Activated CD8-positive, alpha-beta memory T cell treated with anti-CD3 and anti-CD28 coated beads, Interleukin-2, amount 50 U/mL, for 1 hour (primary cell): ENCODE measurements around the gene SLC27A1.
"Not testable (repeated sequence)": the region's sequence is repeated elsewhere in the genome, so short reads cannot be mapped to it uniquely, and the experiment has no call there.

ENCODE experiments used
- DNase-seq: peaks from one replicate; pipeline ENCODE4 v3.0.0-alpha.2; 2020; ENCODE audit errors: extremely low read depth

SLC27A1 gene

DNA sequence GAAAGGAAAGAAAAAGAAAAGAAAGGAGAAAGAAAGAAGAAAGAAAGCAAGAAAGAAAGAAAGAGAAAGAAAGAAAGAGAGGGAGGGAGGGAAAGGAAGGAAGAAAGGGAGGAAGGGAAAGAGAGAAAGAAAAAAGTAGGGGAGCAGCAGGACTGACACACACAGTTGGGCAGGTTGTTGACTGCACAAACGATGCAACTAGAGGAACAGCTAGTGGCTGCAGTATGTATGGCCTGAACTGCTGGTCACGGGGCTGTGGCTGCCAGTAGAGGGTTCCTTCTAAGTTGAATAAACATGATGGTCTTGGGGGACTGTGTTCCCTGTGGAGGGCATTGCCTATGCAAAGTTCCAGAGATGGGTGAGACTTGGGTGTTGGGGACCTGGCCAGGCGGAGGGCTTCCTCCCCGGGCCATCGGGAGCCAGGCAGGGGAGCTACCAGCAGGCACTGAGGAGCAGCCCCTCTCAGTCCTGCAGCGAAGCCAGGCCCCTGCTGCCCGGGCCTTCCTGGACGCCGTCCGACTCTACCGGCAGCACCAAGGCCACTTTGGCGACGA, 68.4 kb downstream of the SLC27A1 start:
- no peak for DNase-seq

DNA sequence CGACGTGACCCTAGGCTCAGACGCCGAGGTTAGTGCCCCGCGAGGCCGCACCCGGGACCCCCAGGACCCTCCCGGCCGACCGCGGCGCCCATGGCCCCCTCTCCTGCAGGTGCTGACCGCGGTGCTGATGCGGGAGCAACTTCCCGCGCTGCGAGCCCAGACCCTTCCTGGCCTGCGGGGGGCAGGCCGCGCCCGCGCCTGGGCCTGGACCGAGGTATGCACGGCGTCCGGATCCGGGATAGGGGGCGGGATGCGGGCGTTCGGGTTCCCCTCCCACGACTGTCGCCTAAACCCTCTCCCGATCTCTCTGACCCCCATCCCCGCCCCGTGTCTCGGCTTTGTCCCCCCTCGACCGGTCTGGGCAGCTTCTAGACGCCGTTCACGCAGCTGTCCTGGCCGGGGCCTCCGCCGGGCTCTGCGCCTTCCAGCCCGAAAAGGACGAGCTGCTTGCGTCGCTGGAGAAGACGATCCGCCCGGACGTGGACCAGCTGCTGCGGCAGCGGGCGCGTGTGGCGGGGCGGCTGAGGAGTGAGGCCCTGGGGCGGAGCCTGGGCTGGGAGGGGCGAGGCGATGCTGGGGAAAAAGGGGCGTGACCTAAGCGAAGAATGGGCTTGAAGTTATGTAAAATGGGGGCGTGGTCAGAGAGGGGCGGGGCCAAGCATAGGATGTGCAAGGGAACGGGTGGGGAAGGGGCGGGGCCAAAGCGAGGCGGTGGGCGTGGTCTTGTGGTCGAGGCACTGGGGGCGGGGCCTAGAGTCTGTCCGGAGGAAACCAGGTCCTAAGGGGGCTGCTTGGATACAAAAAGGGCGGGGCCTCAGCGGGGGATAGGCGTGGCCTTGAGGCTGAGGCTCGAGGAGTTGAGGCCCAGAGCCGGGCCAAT, 69.2 kb downstream of the SLC27A1 start:
- peak; percentile 94 for DNase-seq

DNA sequence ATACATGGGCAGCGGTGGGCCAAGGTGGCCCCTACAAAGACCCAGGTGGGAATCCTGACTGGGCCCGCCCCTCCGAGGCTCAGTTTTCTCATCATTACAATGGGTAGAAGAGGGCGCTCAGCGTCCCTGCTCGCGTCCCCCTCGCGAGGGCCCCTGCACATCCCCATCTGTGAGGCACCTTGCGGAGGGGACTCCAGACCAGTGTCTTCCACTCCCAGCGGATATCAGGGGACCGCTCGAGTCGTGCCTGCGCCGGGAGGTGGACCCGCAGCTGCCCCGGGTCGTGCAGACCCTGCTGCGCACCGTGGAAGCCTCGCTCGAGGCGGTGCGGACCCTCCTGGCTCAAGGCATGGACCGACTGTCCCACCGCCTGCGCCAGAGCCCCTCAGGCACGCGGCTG, 69.8 kb downstream of the SLC27A1 start:
- DNase-seq, result no peak

DNA sequence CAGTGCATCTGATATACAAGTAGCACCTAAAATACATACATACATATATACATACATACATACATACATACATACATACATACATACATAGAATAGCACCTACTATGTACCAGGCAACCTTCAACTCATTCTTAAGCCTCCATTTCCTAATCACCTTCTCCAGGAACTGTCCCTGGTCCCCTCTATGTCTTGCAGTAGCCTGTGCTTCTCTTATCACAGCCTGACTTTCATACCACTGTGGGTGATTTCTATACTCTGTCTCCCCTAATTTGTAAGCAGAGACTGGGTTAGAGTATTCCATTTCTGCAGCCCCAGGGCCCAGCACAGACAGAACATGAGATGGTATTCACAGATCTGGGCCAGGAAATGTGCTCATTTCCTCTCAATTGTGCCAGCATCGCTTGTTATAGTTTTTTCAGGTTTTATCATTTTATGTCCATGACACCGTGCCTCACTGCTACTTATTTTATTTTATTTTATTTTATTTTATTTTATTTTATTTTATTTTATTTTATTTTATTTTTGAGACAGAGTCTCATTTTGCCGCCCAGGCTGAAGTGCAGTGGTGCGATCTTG, 70.9 kb downstream of the SLC27A1 start:
- DNase-seq, result no peak

DNA sequence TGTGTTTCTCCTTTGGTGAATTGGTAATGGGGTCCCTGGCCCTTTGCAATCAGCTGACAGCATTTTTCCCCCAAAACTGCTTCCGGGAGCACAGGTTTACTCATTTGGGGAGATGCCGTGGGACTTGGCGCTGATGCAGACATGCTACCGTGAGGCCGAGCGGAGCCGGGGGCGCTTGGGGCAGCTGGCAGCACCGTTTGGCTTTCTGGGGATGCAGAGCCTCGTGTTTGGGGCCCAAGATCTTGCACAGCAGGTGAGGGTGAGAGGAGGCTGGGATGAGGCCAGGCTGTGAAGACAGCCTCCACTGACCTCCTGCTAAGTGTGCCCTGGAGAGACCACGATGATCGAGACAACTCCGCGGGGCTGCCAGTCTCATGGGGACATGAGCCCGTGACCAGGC, 71.7 kb downstream of the SLC27A1 start:
- DNase-seq, result no peak

DNA sequence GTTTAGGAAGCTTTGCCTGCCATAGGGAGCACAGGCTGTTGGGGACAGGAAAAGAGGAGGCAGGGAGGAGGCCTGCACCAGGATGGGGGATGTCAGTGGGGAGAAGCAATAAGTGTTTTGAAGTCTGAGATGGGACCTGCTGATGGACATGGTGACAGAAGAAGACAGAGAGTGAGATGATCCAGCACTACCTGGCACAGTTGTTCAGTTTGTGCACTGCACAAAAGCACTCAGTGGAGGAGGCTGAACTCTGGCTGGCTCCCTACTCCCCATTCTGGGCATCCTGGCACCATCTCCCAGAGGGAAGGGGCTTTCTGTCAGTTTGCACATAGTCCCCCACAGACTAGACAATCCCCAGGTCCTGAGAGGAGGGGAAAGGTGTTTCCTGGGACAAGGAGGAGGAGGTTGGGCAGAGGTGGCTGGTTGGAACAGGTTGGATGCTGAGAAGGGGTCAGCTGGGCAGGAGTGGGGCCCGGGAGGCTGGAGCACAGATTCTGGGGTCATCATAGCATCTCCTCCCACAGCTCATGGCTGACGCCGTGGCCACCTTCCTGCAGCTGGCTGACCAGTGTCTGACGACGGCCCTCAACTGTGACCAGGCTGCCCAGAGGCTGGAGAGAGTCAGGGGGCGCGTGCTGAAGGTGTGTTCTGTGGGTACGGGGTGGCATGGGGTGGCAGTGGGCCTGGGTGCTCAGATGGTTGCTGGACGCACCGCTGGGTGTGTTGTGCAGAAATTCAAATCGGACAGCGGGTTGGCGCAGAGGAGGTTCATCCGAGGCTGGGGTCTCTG, 72.7 kb downstream of the SLC27A1 start:
- DNase-seq, result no peak

DNA sequence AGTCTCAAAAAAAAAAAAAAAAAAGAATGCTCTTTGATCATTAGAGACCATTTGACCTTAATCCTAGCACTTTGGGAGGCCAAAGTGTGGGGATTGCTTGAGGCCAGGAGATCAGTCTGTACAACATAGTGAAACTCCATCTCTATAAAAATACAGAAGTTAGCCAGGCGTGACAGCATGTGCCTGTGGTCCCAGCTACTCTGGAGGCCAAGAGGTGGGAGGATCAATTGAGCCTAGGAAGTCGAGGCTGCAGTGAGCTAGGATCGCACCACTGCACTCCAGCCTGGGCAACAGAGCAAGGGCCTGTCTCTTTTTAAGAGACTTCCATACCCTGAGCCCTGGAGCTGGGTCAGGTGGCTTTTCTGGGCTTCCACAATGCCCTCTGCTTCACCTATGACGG, 73.7 kb downstream of the SLC27A1 start:
- DNase-seq, result no peak

DNA sequence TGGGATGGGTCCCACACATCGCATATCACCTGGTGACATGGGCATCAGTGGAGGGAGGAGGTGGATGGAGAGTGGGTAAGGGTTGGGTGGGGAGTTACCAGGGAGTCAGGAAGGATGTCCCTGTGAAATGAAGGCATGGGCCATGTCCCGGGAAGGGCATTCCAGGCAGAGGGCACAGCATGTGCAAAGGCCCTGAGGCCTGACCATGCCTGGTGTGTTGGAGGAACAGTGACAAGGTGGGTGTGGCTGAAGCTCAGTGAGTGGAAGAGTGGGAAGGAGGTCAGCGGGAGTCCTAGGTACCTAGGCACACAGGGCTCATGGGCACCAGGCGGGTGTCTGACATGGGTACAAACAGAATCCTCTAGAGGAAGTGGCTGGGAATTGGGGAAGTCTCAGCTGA, 74.1 kb downstream of the SLC27A1 start:
- DNase-seq, result no peak

DNA sequence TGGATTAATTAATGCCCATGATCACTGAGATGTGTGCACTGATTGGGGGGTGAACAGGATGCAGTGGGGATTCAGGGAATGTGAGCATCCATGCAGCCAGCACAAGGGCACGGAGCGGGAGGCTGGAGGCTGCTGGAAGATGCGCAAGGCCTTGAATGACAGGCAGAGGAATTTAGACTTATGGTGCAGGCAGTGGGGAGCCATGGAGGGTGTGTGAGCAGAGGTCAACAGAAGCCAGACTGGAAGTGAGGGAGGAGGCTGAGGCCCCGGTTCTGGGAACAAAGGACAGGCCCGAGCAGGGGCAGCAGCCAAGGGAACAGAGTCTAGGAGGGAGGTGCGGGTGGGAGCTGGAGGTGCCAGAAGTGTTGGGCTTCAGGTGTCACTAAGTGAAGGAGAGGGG, 77.8 kb downstream of the SLC27A1 start:
- no peak for DNase-seq

DNA sequence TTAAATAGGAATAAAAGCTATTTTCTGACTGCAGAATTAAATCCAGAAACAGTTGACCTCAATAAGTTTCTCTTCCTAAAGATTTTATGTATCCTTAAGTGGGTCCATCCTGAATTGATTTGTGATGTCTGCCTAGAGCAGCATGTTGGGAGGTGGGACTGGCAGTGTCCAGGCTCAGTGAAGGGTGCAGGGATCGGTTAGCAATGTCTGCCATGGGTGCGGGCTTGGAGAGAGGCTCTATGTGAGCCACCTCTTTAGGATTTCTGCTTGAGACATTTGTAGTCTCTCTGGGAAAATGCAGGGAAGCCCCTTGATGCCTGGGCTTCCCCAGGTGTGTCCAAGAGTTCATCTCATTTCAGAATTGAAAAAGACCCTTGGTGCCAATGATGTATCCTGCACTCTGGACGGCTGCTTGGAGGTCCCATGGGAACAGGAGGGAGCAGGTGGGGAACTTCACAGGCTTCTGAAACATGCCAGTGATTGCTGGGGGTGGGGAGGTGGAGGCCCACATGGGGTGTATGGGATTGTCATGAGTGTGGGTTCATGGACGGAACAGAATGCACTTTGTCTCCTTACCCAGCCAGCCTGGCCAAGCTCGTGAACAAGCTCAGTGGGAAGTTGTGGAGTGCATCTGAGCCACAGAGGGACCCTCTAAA, 78.9 kb downstream of the SLC27A1 start:
- DNase-seq, result no peak

DNA sequence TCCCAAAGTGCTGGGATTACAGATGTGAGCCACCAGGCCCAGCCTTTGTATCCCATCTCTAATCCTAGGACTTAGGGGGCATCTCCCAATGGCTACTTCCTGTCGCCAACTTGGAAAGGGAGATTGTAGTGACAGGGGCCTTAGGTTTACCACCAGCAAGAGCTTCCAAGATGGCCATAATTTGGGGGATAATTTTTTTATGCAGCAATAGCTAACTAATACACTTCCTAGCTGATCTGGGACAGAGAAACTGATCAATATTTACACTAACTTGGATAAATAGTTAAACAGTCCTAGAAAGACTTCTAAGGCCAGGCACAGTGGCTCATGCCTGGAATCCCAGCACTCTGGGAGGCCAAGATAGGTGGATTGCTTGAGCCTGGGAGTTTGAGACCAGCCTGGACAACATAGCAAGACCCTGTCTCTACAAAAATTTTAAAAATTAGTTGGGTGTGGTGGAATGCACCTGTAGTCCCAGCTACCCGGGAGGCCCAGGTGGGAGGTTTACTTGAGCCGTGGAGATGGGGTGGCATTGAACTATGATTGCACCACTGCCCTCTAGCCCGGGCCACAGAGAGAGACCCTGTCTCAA, 79.8 kb downstream of the SLC27A1 start:
- DNase-seq, result no peak

DNA sequence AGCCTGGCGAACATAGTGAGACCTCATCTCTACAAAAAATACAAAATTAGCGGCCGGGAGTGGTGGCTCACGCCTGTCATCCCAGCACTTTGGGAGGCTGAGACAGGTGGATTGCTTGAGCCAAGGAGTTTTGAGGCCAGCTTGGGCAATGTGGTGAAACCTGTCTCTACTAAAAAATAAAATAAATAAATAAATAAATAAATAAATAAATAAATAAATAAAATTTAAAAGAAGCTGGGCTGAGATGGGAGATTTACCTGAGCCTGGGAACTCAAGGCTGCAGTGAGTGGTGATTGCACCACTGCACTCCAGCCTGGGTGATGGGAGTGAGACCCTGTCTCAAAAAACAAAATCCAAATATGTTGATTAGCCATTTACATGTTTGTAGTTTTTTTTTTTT, 82.4 kb downstream of the SLC27A1 start:
- not testable (repeated sequence) for DNase-seq

DNA sequence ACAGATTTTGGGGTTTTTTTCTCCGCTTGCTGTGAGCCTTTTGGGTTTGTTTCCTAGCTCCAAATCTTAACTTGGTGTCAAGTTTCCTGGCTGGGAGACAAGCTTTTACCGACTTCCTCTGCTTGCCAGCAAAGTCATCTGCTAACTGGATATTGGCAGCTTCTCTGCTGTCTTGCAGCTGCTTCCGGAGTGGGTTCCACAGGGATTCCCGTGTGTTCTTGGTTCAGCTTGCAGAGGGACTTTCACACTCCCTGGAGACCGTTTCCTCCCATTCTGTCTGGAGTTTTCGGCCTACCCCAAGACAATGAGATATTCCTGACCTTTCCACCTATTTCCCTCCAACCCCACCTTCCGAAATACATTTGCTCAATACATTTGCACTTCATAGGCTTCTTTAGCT, 82.9 kb downstream of the SLC27A1 start:
- DNase-seq, result no peak

DNA sequence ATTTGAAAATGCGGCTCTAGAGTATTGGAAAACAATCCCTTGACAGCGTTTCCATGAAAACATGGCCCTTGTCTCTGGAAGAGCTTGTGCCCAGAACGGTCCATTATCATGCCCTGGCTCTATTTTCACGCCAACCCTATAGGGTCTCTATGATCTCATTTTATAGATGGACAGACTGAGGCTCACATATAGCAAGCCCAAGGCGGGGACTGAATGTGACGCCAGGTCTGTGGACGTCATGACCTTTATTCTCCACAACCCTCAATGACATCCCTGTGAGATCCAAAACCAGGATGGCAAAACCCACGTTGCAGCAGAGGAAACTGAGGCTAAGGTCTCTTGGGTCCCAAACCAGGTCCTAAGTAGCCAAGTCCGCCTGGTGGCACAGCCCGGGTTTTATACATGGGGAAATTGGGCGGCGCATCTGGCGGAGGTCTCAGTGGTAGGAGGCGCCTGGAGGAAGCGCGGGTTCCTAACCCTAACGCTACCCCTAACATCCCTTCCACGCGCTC, 84.7 kb downstream of the SLC27A1 start:
- no peak for DNase-seq

DNA sequence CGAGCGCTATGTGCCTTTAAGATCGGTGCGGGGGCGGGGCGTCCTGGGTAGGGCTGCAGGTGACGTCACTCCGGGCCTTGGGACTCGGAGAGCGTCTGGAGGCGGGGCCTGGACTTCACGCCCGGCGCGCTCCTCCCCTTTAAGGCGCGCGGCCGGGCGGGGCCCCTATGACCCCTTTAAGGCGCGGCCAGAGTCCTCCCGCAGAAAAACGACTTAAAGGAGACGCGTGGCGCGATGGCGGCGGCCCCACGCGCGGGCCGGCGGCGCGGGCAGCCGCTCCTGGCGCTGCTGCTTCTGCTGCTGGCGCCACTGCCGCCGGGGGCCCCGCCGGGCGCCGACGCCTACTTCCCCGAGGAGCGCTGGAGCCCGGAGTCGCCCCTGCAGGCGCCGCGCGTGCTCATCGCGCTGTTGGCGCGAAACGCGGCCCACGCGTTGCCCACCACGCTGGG, 85.2 kb downstream of the SLC27A1 start, which contains the start of gene COLGALT1:
Gene COLGALT1 (plus strand): TSS at position 170 of the 449 bp plus-strand sequence. CDS start 65 bp downstream, at position 235.
- DNase-seq, result peak; percentile 96
